Measurements from ENCODE around the gene ALDH1B1.
"Not testable (repeated sequence)": the region's sequence is repeated elsewhere in the genome, so short reads cannot be mapped to it uniquely, and the experiment has no call there.

The ALDH1B1 gene

DNA sequence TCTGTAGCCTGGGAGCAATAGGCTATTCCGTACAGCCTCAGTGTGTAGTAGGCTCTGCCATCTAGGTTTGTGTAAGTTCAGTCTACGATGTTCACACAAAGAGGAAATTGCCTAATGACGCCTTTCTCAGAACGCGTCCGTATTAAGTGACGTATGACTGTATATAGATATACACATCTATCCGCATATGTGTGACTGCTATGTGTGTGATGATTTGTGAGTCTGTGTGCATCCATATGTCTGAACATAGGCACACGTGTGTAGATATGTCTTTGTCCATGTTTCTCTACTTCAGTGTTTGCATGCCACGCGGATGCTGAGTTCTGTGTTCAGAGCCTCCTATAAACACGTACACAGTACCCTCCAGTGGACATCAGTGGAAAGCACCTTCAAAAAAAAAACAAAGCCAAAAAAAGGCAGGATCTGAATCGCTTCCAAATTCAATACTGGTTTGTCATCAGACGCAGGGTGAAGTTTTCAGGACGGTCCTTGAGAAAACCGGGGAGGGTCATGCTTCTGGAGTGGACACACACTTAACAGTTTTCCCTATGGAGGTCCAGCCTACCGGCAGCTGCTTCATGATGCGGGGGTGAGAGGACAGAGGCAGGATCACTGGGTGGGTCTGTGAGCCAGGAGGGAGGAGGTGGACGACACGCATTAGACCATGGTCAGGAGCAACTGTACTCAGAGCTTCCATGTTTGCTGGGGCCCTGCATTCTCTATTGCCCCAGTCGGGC, 29.5 kb upstream of the ALDH1B1 start:
- DNase-seq: no peak

DNA sequence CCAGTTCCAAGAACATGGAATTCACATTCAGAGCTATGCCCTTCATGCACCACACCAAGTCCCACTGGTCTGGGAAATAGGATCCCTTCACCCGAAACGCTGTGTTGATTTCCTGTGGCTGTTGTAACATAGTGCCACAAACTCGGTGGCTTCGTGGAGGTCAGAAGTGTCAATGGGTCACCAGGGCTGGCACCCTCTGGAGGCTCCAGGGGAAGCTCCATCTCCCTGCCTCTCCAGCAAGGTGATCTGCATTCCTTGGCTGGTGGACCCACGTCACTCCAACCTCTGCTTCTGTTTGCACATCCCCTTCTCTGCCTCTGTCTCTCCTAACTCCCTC, 28.9 kb upstream of the ALDH1B1 start:
- DNase-seq: no peak

DNA sequence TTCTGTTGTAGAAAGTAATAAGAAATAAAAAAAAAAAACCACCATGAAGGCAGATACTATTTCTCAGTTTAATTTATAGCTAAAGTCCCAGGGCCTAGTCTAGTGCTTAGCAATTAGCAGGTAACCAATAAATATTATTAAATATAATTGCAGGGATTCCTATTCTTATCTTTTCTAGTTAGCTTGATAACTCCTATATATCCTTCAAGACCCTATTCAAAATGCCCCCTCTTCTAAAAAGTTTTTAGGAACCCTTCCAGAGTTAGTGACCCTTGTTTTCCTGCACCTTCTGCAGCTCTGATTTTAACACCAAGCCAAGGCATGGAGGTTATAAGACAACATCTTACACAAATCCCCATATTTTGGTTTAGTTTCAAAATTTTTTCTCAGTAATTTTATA, 24.6 kb upstream of the ALDH1B1 start:
- DNase-seq: no peak

- no peak for DNase-seq
Measured at GRCh38 chr9:38368731-38369130, 23.8 kb upstream of the ALDH1B1 start.

DNA sequence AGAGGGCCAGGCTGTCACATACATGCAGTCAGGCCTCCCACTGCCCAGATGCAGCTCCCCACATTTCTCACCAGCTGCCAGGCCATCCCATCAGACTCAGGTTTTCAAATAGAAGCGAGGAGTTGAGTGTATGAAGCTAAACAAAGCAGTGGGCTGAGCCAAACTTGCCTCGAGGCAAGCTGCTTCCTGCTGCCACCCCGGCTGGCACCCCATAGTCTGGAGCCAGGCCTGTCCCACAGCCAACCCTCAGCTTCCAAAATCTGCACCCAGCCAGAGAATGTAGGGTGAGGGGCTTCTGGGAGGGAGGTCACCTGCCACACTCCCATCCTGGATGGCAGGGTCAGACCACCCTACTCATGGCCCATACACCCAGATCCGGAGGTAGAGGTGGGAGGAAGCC, 22.3 kb upstream of the ALDH1B1 start:
- no peak for DNase-seq

DNA sequence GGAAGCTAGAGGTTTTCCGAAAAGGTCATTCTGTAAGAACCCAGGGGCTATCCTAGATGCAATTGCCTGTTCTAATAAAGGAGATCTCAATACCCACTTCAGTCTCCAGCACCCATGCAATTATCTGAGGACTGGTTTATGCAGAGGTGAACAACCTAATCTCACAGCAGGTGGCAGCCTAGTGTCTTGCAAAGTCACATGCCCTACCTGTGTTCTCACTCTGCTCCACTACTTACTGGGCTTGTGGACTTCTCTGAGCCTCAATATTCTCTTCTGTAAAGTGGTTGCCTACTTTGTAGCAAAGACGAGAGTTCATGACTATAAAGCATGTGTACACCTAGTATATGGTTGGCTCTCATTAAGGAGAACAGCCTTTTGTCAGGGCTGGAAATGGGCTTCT, 21.0 kb upstream of the ALDH1B1 start:
- DNase-seq: no peak

DNA sequence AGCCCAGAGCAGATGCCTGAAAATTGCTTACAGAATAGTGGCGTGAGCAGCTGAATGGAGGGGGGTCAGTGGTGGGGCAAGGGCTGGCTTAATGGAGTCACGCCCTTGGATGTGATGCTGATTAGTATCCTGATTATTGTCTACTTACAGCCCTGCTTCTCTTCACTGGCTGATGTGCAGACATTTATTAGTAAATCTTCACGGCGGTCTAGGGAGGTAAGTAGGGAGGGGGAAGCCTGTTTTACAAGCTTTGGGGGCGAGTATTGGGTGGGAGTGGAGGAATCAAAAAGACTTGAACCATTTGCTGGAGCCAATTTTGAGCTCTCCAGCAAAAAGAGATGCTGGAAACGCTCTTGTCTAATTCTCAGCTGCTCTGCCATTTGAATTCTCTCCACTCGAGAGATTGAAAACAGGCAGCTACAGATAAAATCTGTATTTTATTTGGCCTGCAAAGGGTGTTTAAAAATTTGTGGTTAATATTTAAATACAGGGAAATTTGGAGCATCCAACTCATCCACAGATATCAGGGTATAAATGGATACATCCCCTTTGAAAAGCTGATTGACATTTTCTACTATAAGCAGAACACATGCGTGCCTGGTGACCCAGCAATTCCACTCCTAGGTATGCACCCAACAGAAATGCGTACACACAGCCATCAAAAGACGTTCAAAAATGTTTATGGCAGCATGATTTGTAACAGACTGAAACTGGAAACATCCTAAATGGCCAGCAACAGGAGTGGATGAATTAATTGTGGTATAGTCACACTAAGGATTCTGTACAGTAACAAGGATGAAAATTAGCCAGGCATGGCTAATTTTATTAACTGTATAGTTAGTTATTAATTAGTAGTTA, 19.5 kb upstream of the ALDH1B1 start:
- DNase-seq: no peak

DNA sequence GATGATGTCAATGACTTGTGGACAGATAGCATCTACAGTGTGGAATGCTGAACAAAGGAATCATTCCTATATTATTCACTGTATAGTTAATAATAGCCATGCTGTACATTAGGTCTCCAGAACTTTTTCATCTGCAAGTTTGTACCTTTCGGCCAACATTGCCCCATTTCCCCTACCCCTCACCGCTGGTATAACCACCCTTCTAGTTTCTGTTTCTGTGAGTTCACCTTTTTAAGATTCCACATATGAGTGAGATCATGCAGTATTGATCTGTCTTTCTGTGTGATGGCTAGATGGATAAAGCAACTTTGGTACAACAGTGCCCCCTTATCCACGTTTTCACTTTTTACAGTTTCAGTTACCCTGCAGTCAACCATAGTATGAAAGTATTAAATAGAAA, 18.8 kb upstream of the ALDH1B1 start:
- DNase-seq: no peak

DNA sequence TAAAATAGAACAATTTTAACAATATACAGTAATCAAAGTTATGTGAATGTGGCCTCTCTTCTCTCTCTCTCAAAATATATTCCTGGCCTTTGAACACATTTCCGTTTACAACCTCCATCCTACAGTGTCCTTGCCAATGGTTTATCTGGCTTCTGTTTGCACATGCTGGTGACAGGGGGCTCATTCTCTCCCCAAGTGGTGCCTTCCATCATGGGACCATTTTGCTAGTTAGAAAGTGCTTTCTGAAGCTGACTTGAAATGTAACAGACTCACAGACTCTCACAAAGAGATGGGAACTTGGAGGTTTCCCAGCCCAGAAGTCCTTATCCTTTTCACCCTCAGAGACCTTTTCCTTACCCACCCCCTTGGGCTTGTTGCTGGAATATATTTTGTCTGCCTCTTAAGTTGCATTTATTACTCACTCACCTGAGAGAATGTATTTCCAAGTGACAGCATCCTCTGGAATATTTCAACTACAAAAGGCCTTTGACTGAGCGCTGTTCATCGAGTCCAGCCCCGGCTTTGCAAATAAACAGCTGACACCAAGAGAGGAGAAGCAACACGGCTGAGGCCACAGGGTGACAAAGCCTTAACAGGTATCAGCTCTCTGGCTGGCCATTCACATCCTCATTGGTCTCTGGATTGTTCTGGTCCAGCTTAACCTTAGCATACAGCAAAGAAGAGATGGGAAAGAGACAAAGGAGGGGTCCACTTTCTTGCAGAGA, 17.5 kb upstream of the ALDH1B1 start:
- no peak for DNase-seq

DNA sequence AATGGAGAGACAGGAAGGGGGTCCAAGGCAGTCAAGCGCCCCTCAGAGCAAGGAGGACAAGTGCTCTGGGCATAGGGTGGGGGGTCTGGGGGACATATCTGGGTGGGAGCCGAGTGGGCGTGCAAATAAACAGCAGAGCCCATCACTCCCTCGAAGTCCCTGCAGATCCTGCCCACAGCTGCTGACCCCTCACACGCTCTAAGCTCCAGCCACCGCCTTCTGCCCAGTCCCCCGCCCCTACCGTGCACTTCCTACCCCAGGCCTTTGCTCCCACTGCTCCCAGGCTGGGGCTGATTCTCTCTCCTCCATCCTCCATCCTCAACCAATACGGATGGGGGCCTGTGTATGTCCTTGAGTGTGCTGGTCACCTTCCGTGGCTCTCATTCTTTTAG, 16.9 kb upstream of the ALDH1B1 start:
- DNase-seq: no peak

DNA sequence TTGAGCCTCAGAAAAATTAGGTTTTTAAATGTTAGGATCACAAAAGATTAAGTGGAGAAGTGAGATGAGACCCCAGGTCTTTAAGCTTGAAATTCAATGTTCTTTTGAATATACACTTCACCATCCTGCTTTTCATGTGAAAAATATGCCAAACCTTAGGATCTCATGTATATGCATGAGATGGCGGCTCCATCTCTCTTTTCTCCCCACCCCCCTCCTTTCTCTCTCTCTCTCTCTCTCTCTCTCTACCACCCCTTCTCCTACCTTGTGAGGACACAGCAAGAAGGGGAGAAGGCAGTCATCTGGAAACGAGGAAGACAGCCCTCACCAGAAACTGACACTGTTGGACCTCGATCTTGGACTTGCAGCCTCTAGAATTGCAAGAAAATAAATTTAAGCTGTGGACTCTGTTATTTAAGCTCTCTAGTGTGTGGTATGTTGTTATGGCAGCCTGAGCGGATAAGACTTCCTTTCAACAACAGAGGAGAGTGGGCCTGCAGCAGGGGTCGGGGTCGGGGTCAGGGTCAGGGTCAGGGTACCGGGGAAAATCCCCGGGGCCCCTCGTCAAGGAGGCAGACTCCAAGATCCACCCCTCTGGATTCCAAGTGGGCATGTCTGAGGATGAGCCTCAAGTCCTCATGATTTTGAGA, 16.4 kb upstream of the ALDH1B1 start:
- no peak for DNase-seq

- not testable (repeated sequence) for DNase-seq
Measured at GRCh38 chr9:38377336-38378083, 15.0 kb upstream of the ALDH1B1 start.

GRCh38 chr9:38380230-38380871, 12.2 kb upstream of the ALDH1B1 start:
- DNase-seq: no peak

GRCh38 chr9:38380872-38381534, 11.5 kb upstream of the ALDH1B1 start:
- no peak for DNase-seq

DNA sequence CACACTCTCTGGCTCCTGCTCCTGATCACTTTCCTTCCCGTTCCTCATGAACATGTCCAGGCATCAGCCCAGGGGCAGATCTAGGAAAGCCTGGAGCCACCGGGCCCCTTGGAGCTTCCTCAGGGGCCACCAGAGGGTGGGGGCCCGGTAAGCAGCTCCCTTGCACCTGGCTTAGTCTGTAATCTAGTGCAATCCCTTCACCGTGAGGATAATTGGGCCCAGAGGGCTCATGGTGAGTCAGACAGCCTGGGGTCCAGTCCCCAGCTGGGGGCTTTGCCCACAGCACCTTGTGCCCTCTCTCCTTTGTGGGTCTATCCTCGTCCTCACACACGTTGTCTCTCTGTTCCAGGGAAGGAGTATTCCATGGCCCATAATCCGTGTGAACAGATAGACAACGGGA, 10.4 kb upstream of the ALDH1B1 start:
- no peak for DNase-seq

DNA sequence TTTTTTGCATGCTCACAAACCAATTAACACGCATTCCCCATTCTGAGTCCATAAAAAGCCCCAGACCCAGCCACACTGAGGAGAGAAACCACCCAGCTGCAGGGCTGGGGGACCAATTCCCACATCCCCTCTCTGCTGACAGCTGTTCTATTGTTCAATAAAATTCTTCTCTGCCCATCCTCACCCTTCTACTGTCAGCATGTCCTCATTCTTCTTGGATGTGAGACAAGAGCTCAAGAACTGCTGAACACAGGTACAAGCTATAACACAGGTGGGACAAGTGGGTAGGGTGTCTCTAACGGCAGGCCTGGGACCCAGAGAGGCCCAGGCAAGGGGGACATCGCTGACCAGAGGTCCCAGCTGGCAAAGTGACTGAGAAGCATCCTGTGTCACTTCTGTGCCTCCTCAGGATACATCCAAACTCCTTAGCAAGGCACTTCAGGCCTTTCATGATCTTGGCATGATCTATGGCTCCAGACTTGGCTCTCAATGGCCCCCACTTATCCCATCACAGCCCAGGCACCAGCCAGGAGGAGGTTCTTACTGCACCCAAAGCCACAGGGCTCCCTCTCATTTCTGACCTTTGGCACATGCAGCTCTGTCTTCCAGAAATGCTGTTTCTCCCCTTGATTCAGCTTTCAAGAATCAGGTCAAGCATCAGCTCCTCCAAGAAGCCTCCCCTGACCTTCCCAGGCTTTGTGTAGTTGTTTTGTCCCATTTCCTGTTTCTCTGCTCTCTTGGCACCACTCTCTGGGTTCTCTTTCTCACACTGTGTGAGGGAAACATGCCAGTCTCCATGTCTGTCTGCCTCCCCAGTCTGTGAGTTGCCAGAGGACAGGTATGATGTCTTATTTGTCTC, 7.3 kb upstream of the ALDH1B1 start:
- DNase-seq: no peak

DNA sequence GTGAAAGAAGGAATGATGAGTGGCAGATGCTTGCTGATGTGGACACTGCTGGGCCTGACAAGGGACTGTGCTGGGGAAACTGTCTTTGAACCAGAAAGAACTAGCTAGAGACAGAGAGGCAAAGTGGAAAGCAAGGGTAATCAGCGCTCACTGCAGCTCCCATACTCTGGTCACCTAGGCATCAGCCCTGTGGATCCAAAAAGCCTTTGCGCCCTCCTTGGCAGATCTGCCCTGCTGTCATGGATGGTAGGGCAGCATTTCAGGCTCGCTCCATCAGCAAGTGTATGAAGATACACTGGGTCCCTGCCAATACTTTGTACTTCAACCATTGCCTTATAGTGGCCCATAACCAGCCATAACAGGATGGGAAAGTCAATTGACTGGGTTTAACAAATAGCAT, 6.6 kb upstream of the ALDH1B1 start:
- DNase-seq: no peak

DNA sequence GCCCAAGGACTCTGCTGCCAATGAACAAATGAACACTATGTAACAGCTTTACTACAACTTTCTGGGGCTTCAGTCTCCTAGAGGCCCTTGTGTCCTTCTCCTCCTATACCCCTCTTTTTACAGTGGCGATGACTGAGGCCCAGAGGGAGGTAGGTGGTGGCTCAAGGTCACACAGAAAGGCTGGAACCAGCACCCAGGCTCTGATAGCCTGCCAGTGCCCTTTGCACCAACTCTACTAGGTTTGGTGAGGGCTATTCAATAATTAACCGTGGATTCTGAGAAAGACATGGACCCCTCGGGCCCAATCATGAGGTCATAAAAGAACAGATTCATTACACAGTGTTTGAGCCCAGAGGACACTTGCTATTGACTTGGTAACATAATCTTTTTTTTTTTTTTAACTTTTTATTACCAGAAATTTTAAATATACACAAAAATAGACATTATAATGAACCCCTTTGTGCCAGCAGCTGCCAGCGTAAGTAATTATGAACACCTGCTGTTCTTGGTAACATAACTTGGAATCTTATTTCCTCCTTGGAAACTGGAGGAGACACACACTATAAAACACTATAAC, 6.1 kb upstream of the ALDH1B1 start:
- DNase-seq: no peak

- DNase-seq: no peak
Measured at GRCh38 chr9:38387066-38387465, 5.4 kb upstream of the ALDH1B1 start.

DNA sequence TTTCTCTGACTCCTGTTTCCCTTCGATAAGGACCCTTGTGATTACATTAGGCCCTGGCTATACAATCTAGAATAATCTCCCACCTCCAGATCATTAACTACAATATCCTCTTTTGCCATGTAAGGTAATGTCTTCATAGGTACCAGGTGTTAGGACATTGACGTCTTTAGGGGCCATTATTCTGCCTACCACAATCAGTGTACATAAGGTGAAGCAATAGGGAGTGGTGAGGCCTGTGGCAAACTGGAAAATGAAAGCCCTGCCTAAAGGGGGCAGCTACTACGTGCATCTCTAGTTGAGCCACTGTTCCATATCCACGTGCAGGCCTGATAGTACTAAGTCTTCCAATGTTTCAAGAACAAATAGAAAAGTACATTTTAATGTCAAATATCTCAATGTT, 4.8 kb upstream of the ALDH1B1 start:
- no peak for DNase-seq
